Body of pancreas (tissue), 4 donors: Measurements from ENCODE around the gene MERTK. TPM values are rescaled to one million over a fixed set of nuclear protein-coding genes. Genes with fewer than 3 reads are reported as not detected.

Experiments
- ATAC-seq: fragments of 150-250 bp; one replicate; pipeline ENCODE4 v1.9.1; 2016
- DNase-seq, 4 donors: peaks; one replicate each; pipeline ENCODE4 v3.0.0-alpha.2; 2019
- H3K27ac ChIP-seq, 4 donors: fragments of 200-600 bp; sonication (generic); 1 replicate in 3 of 4; 2 replicates in 1 of 4; pipeline versions ENCODE4 v1.5.1 to v1.6.1; 2016 to 2019; ENCODE audit warnings: mild to moderate bottlenecking in 1 of 4, mixed read lengths in 1 of 4, moderate library complexity in 1 of 4
- H3K27me3 ChIP-seq, 2 donors: fragments of 200-600 bp; sonication (generic); one replicate each; pipeline ENCODE4 v1.6.0; 2016; ENCODE audit warnings: mild to moderate bottlenecking in 1 of 2
- H3K36me3 ChIP-seq, 2 donors: fragments of 200-600 bp; sonication (generic); replicated peaks in 1 of 2; 2 replicates each; pipeline ENCODE4 v1.5.1; 2016; ENCODE audit warnings: low read depth in 2 of 2; ENCODE audit not compliant: insufficient read depth in 1 of 2
- H3K4me1 ChIP-seq: fragments of 200-600 bp; sonication (generic); one replicate; pipeline ENCODE4 v1.6.0; 2016
- H3K4me3 ChIP-seq, 2 donors: fragments of 200-600 bp; sonication (generic); 1 replicate in 1 of 2; 2 replicates in 1 of 2; pipeline ENCODE4 v1.5.1; 2016 to 2019
- H3K9me3 ChIP-seq, 3 donors: fragments of 200-600 bp; sonication (generic); 1 replicate in 2 of 3; 2 replicates in 1 of 3; pipeline ENCODE4 v1.5.1; 2016
- CTCF ChIP-seq, 7 experiments: fragments of 450-650 bp in 4 of 7; fragments of 200-600 bp in 3 of 7; sonication (generic) in 3 of 7; IDR thresholded peaks; one replicate each; pipeline ENCODE4 v1.5.1; 2016 to 2019; ENCODE audit warnings: antibody characterized with exemption in 7 of 7
- POLR2A ChIP-seq, 3 donors: fragments of 450-650 bp; IDR thresholded peaks; one replicate each; pipeline ENCODE4 v1.6.1; 2016; ENCODE audit warnings: antibody characterized with exemption in 3 of 3, mild to moderate bottlenecking in 2 of 3
- WGBS, 2 donors: methylation state at CpG; one replicate each; pipeline ENCODE4 v1.1.5; 2017; 5-methylcytosine and 5-hydroxymethylcytosine counted together
- intact Hi-C: fragments of 100-400 bp; cut with DNase I; formaldehyde crosslinking; loops from one replicate; pipeline ENCODE4 v1.15.1; 2023
- total RNA-seq, 2 donors: library from RNA; depleted of rRNA; stranded (reverse); fragments of >200 nt; gene quantifications; one replicate each; pipeline ENCODE4 v1.1.0, GENCODE V29; 2016

MERTK gene
- total RNA-seq, 2 donors from 2014 or later = 7.9 to 9.6 TPM

- no peak overlapping the region for H3K4me3 ChIP-seq
- H3K27me3 ChIP-seq = no peaks in the 10 kb centered on the region
- intact Hi-C loops = no loop called here
- ATAC-seq = no peak
- no peak overlapping the region for H3K27ac ChIP-seq
- no peaks in the 10 kb centered on the region for H3K9me3 ChIP-seq
- DNase-seq = no peak
- H3K36me3 ChIP-seq = no peaks in the 10 kb centered on the region
- no peak for TF ChIP-seq POLR2A (IDR thresholded peaks at IDR 0.05)
- TF ChIP-seq CTCF (IDR thresholded peaks at IDR 0.05) = no peak
- peaks cover 25% of the 10 kb centered on the region for H3K4me1 ChIP-seq
Measured at GRCh38 chr2:112046231-112046630, 147.8 kb downstream of the MERTK start.

GRCh38 chr2:112047537-112048235 is 149.3 kb downstream of the MERTK start:
- DNase-seq (peak in 1 of 4 donors; percentile 22), ATAC-seq (peak; percentile 85)
- Histone ChIP-seq H3K4me1 (peaks cover 16% of the 10 kb centered on the region), H3K27ac (peak overlapping the region in 3 of 4 donors; percentile 19 to 60 (median 44)), H3K27me3 (no peaks in the 10 kb centered on the region), H3K36me3 (no peaks in the 10 kb centered on the region), H3K4me3 (no peak overlapping the region), H3K9me3 (no peaks in the 10 kb centered on the region)
- TF ChIP-seq CTCF (IDR thresholded peaks at IDR 0.05) (no peak), POLR2A (IDR thresholded peaks at IDR 0.05) (no peak)
- intact Hi-C loops = no loop called here
- WGBS, 2 donors = 55 to 59% methylated on average over 7 of the region's 7 CpGs

GRCh38 chr2:112048236-112048592 is 149.8 kb downstream of the MERTK start:
- no peaks in the 10 kb centered on the region for H3K27me3 ChIP-seq
- TF ChIP-seq CTCF (IDR thresholded peaks at IDR 0.05) (no peak), POLR2A (IDR thresholded peaks at IDR 0.05) (no peak)
- no peaks in the 10 kb centered on the region for H3K9me3 ChIP-seq
- H3K36me3 ChIP-seq = no peaks in the 10 kb centered on the region
- intact Hi-C loops = no loop called here
- peak overlapping the region in 3 of 4 donors; percentile 19 to 60 (median 44) for H3K27ac ChIP-seq
- no peak overlapping the region for H3K4me3 ChIP-seq
- ATAC-seq = no peak
- DNase-seq = no peak
- WGBS, 2 donors = 48 to 50% methylated on average over 4 of the region's 4 CpGs
- H3K4me1 ChIP-seq = peaks cover 16% of the 10 kb centered on the region

GRCh38 chr2:112048887-112049286 is 150.5 kb downstream of the MERTK start:
- ATAC-seq (peak; percentile 90), DNase-seq (peak; percentile 42 to 71 (median 50))
- H3K4me3 ChIP-seq = no peak overlapping the region
- H3K27me3 ChIP-seq = no peaks in the 10 kb centered on the region
- 12 to 16% methylated on average over 3 of the region's 3 CpGs for WGBS, 2 donors
- H3K36me3 ChIP-seq = no peaks in the 10 kb centered on the region
- no peak overlapping the region for H3K27ac ChIP-seq
- peaks cover 22% of the 10 kb centered on the region for H3K4me1 ChIP-seq
- H3K9me3 ChIP-seq = no peaks in the 10 kb centered on the region
- TF ChIP-seq POLR2A (IDR thresholded peaks at IDR 0.05) = no peak
- TF ChIP-seq CTCF (IDR thresholded peaks at IDR 0.05) = peak; percentile 54 to 97 (median 87)
- intact Hi-C loops = no loop called here

- 82 to 88% methylated on average over 1 of the region's 1 CpG for WGBS, 2 donors
- Histone ChIP-seq H3K4me1 (peaks cover 22% of the 10 kb centered on the region), H3K4me3 (no peak overlapping the region), H3K27me3 (no peaks in the 10 kb centered on the region), H3K9me3 (no peaks in the 10 kb centered on the region), H3K36me3 (no peaks in the 10 kb centered on the region), H3K27ac (no peak overlapping the region)
- TF ChIP-seq CTCF (IDR thresholded peaks at IDR 0.05) (no peak), POLR2A (IDR thresholded peaks at IDR 0.05) (no peak)
- intact Hi-C loops = loop anchor here (5.0 kb wide), 1 partner anchor 103 kb away; no protein-coding TSS in a partner anchor
- ATAC-seq = no peak
- DNase-seq = no peak
Measured at GRCh38 chr2:112050316-112050715, 151.9 kb downstream of the MERTK start.
